GM19397 (cell line): ENCODE results near the gene NR3C2.
"Not testable (repeated sequence)": the region's sequence is repeated elsewhere in the genome, so short reads cannot be mapped to it uniquely, and the experiment has no call there.

ENCODE experiments used
- ATAC-seq: cut with Tn5 transposase; IDR thresholded peaks from one replicate; pipeline ENCODE4 v1.9.1; 2021; ENCODE audit warnings: mild to moderate bottlenecking, moderate library complexity; ENCODE audit not compliant: unreplicated experiment

Gene NR3C2

DNA sequence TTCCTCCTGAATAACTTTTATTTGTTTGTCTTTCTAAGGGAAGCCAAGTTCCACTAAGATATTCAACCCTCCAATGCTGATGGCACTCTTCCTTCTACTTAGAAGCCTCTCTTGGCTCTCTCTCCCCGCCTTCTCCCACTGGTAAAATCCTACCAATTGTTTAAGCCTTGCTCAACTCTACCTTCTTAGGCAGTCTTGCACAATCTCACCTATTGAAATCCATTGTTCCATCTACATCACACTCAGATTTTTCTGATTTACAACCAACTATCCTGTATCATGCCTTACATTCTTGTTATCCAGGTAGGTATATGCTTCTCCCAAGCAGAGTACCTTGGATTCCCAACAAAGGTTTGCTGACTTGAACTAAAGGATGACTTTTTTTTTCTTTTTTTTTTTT lies 69.1 kb downstream of the NR3C2 start:
- ATAC-seq: no peak

DNA sequence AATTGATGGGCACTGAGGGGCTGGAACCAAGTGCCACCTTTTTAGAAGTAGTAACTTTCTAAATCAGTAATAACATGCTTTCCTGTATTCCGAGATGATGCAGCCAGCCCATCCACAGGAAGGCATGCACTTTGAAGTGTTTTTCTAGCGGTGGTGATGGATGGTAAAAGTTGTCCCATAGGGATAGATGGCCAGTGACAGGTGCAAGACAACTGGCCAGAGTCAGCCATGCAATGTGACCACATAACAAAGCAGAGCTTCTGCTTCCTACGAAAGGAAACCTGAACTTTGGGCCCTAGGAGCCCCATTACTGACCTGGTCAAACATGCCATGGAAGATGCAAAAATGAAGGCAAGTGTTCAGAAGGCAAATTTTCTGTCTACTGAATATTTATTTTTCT lies 72.3 kb downstream of the NR3C2 start:
- ATAC-seq: no peak

GRCh38 chr4:148367756-148368155 lies 74.5 kb downstream of the NR3C2 start:
- no peak for ATAC-seq

DNA sequence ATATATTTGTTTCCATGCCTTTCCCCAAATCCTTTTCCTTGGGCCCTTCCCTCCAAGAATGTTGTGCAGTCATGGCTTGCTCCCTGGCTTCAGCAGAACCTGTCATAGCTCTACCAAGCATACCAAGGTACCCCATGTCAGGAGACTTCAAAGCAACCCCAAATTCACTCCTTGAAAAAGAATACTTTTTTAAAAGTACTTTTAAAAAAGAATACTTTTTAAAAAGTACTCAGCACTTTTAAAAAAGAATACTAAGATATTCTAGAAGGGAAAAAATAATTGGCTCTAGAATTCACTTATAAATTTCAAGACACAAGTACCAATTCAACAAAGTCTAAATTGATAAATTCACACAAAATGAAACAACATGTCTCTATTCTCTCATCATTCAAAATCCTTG lies 76.0 kb downstream of the NR3C2 start:
- ATAC-seq: no peak

DNA sequence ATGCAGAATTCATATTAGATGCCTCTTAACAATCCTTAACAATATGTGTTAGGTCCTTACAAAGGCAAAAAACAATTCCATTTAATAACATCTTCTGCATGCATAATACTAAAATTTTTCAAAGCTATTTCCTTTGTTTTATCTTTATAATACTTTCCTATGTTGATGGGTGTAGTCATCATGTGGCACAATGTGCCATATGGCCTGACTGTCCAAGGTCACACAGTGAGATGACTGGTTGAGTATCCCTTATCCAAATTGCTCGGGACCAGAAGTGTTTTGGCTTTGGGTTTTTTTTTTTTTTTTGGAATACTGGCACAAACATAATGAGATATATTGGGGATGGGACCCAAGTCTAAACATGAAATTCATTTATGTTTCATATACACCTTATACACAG lies 77.7 kb downstream of the NR3C2 start:
- no peak for ATAC-seq

DNA sequence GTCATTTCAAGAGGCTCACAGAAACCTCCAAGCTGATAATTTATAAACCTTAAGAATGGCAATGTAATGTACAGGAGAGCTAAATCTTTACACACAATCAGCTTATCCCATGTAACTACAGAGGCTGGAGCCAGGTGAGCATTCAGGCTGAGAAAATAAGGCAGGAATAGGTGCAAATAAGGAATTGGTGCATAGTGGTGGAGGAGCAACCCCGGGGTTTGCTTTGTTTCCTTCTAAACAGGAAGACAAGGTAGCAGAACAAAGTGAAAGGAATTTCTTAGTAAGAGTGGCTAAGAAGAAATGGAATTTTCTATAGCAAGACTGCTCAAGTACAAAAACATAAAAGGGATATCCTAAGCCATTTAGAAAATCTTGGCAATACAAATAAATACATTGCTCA lies 82.4 kb downstream of the NR3C2 start:
- no peak for ATAC-seq

- ATAC-seq: no peak
Measured at GRCh38 chr4:148355442-148356123, 86.6 kb downstream of the NR3C2 start.

- ATAC-seq: no peak
Measured at GRCh38 chr4:148354186-148354585, 88.0 kb downstream of the NR3C2 start.

- ATAC-seq: no peak
Measured at GRCh38 chr4:148353571-148353970, 88.6 kb downstream of the NR3C2 start.

- ATAC-seq: no peak
Measured at GRCh38 chr4:148349153-148349552, 93.1 kb downstream of the NR3C2 start.

DNA sequence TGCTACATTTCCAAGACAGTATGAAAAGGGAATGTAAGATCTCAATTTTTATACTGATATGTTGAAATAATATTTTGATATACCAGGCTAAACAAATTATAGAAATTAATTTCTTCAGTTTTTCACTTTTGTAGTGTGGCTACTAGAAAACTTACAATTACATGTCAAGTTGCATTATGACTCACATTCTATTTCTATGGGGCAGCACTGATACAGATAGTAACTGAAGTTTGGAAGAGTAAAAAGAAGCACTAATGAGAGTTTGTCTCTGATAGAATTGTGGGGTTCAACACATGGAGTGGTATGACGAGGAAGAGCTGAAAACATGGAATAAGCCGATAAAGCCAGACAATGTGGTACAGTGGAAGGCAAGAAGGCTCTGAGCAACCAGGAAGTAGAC lies 95.6 kb downstream of the NR3C2 start:
- no peak for ATAC-seq

DNA sequence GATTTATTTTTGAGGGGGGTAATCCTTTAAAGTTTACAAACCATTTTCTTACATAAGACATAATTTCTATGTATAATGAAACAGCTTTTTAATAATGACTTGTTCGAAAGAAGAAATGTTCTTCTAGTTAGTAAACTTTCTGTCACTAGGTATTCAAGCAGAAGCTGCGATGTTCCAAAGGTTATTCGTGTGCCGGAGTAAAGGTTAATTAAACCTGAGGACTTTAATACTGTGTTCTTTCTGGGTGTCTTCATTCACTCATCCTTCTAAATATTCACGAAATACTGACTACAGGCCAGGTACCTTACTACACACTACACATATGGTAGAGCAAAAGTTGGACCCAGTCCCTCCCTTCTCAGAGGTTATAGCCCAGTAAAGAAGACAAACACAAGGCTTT lies 96.7 kb downstream of the NR3C2 start:
- ATAC-seq: no peak

DNA sequence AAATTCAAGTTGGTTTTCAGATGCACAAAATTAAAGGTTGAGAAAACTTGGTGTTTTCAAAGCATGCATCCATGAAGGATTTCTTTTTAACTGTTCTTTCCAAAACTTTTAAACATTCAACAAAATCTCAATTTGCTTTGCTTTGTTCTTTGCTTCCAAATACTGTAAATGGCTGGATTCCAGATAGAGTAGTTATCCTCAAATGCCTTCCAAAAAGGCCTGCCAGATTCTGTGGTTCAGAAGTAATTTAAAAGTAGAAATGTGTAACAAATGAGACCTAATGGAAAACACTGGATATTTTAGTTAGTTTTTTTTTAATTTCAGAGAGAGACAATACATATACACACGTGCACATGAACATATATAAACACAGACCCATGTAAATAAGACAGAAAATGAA lies 97.3 kb downstream of the NR3C2 start:
- ATAC-seq: no peak

DNA sequence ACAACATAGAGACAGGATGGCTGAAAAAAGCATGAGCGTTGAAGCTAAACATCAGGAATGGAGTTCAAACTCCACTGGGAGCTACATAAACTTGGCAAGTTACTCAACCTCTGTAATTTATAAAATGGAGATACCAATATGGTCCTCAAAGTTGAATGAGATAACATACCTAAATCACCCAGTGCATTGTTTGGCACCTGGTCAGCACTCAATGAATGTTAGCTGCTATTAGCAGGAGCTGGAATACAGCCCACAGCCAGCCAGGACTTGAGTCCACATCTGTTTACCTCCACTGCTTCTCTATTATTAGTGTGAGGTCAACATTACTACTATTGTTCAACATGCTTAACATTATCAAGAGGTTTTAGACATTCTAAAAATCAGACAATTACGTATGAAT lies 97.9 kb downstream of the NR3C2 start:
- no peak for ATAC-seq

- ATAC-seq: no peak
Measured at GRCh38 chr4:148341980-148342800, 100.0 kb downstream of the NR3C2 start.

DNA sequence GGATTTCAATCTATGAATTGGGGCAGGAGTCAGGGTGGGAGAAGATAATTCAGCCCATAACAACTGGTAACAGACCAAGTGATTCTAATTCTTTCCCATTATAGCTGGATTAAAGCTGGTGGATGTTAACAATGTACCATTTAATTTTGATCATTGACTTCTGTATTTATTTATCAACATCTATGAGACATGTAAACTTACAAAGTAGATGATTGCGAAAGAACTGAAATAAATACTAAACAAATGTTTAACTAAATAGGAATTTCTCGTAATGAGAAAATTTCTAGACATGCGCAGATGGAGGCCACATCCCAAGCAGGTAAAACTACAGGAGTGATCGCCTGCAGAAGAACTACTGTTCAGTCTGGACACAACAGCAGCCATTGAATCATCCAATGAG lies 107.1 kb downstream of the NR3C2 start:
- no peak for ATAC-seq

GRCh38 chr4:148333265-148333664 lies 108.9 kb downstream of the NR3C2 start:
- no peak for ATAC-seq

GRCh38 chr4:148332486-148332885 lies 109.7 kb downstream of the NR3C2 start:
- ATAC-seq: no peak

GRCh38 chr4:148330724-148331123 lies 111.5 kb downstream of the NR3C2 start:
- ATAC-seq: no peak

DNA sequence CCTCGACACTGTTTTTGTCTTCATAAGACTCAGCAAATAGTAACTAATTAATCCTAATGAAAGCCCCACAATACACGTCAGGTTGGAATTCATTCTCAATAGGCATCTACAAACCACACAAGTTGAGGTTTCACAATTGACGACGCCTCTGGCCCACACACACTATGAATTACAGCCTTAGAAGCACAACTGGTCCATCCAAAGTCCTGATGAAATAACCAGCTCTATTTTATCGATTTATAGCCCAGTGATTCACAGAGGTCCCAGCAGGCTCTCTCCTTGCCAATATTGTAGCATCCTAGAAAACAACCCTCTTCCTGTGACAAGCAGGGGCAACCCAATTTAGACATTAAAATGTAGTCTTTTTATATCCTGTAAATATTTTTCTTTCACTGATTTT lies 112.1 kb downstream of the NR3C2 start:
- no peak for ATAC-seq

GRCh38 chr4:148329751-148330150 lies 112.5 kb downstream of the NR3C2 start:
- ATAC-seq: no peak

GRCh38 chr4:148327683-148328082 lies 114.5 kb downstream of the NR3C2 start:
- ATAC-seq: no peak

DNA sequence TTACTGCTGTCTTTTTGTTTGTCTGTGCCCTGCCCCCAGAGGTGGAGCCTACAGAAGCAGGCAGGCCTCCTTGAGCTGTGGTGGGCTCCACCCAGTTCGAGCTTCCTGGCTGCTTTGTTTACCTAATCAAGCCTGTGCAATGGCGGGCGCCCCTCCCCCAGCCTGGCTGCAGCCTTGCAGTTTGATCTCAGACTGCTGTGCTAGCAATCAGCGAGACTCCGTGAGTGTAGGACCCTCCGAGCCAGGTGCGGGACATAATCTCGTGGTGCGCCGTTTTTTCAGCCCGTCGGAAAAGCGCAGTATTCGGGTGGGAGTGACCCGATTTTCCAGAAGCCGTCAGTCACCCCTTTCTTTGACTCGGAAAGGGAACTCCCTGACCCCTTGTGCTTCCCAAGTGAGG lies 118.9 kb downstream of the NR3C2 start:
- ATAC-seq: not testable (repeated sequence)
